GM18498 (cell line): ENCODE data around the gene MGME1.

Source experiments
- ATAC-seq: cut with Tn5 transposase; IDR thresholded peaks from one replicate; pipeline ENCODE4 v1.9.1; 2021; ENCODE audit warnings: mild to moderate bottlenecking, moderate library complexity; ENCODE audit not compliant: unreplicated experiment

Gene MGME1

GRCh38 chr20:17992224-17992637 lies 23.4 kb downstream of the MGME1 start:
- ATAC-seq, result no peak

DNA sequence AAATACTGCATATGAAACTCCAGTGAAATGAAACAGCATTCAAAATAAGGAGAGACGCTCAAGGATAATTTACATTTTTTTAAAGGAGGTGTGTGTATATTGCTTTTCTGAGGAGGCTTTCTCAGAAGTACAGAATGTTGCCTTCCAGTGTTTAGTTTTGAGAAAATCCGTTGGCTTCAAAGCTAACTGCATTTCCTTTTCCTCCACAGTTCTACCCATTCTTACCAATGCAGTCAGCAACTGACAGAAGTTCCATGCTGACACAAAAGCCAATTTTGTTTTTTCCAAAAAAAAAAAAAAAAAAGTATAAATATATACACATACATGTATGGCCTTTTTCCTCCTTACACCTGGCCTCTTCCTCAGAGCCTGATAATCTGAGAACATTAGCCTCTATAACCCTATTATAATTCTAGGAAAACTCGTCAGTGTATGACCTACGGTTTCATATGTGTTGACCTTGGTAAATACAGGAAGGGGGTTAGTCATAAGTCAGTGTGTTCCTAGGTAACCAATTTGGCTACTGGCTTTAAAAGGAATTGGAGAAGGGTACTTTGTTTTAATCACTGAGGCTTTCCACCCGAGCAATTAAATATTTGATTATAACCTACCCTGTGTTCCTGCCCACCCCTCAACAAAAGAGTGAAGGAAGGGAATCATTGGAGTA lies 24.2 kb downstream of the MGME1 start:
- no peak for ATAC-seq

- ATAC-seq, result no peak
Observed at GRCh38 chr20:17993546-17993945, 24.7 kb downstream of the MGME1 start.

- no peak for ATAC-seq
Observed at GRCh38 chr20:17995967-17996819, 27.4 kb downstream of the MGME1 start.

- ATAC-seq, result no peak
Observed at GRCh38 chr20:17998446-17998845, 29.6 kb downstream of the MGME1 start.

DNA sequence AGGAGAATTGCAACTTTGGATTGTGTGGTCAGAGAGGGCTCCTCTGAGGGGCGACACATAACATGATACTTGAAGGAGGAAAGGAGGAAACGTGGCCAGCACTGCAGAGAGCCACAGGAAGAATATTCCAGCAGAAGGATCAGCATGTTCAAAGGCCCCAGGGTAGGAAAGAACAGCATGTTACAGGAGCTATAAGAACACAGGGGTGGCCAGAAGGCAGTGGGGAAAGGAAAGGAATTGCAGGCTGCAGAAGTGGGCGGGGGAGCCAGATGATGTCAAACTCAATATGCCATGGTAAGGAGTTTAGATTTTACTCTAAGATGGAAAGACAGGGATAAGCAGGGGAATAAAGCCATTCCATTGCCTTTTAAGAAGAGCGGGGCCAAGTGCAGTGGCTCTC lies 30.7 kb downstream of the MGME1 start:
- no peak for ATAC-seq

DNA sequence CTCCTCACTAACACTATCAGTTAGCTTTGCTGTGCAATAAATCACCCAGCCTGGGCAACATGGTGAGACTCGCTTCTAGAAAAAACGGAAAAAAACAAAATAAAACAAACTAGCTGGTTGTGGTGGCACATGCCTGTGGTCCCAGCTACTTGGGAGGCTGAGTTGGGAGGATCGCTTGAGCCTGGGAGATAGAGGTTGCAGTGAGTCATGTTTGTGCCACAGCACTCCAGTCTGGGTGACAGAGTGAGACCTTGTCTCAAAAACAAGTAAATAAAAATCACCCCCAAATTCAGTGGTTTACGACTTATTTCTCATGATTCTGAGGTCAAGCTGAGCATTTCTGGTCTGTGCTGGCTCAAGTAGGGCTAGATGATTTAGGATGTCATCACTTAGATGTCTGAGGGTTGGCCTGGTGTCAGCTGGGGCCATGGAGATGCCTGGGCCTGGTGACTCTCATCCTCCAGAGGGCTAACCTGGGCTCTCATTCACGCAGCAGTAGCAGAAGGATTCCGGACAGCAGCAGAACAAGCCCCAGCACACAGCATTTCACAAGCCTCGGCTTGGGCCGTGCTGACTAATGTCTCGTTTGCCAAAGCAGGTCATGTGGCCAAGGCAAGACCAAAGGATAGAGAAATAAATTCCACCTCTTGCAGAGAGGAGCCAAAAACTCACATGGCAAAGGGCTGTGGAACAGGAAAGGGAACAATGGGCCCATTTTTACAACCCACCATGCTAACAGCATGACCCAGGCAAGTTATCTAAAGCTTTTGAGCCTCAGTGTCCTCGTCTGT lies 32.5 kb downstream of the MGME1 start:
- no peak for ATAC-seq

GRCh38 chr20:18003897-18004296 lies 35.1 kb downstream of the MGME1 start:
- ATAC-seq, result peak; percentile 40

DNA sequence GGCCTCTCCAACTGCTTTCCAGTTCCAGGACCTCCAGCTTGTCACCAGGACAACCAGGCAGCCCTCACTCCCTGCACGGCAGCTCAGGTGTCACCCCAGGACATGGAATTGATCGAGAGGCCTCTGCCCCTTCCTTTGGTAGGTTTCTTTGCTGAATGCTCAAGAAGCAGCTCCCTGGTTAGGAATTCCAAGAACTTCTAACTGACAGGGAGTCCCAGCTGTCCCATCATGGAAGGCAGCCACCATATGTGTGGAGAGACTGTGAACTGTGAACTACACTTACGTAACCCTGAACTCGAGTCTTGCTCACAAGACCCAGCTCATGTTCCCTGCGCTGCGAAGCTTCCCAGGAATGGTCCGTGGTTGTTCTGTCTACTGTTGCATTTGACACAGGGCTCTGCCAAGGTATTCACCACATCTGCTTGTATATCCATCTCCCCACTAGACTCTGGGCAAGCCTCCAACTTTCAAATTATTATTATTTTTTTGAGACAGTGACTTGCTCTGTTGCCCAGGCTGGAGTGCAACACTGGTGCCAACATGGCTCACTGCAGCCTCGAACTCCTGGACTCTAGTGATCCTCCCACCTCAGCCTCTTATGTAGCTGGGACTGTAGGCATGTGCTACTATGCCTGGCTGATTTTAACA lies 35.7 kb downstream of the MGME1 start:
- ATAC-seq, result no peak

DNA sequence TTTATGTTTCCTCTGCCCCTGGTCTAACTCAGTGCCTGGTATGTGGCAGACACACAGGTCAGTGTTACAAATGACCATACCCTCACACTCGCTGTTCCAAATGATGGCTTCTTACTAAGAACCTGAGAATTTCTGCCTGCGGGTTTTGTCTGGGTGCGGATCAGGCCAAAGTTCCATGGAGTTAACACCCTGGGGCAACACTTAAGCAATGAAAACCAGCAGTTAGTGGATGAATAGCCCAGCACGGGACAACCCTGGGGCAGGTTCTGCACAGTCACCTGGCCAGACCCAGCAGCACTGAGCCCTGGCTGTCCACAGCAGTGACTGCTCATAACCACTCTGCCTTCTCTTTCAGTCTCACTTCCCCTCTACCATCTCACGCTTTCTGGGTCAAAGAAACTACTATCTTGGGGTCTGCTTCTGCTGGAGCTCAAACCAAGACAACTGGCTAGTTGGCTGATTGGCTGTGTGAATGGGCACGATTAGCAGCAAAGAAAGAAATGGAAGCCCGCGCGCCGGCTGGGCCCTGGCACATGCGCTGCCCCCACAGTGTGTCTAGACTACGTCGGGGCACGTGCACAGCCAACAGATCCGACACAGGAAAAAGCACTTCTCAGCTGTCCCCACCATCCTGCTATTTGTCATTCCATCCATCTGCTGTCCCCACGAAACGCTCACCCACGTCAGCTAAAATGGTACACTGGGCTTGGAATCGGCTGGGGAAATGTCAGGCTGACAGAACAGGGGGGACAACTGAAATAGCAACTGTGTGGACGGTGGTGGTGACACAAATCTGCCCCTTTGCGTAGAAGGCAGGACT lies 36.6 kb downstream of the MGME1 start:
- ATAC-seq, result peak; percentile 96

DNA sequence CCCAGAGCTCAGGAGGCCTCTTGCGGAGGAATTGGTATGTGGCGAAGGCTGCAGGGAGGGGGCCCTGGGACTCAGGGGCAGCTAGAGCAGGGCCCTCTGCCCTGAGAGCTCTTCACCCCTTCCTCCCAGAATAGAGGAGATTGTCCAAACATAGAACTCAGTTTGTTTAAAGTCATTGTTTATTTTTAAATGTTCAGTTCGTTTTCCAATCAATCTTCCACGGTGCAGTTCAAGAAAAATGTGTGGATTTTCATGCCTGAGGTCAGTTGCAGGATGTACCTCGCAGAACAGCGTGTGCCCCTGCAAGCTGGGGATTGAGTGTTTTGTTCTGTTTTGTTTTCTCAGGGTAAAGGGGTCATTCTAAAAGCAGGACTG lies 37.2 kb downstream of the MGME1 start:
- ATAC-seq, result no peak

GRCh38 chr20:18006684-18007083 lies 37.9 kb downstream of the MGME1 start:
- ATAC-seq, result no peak

DNA sequence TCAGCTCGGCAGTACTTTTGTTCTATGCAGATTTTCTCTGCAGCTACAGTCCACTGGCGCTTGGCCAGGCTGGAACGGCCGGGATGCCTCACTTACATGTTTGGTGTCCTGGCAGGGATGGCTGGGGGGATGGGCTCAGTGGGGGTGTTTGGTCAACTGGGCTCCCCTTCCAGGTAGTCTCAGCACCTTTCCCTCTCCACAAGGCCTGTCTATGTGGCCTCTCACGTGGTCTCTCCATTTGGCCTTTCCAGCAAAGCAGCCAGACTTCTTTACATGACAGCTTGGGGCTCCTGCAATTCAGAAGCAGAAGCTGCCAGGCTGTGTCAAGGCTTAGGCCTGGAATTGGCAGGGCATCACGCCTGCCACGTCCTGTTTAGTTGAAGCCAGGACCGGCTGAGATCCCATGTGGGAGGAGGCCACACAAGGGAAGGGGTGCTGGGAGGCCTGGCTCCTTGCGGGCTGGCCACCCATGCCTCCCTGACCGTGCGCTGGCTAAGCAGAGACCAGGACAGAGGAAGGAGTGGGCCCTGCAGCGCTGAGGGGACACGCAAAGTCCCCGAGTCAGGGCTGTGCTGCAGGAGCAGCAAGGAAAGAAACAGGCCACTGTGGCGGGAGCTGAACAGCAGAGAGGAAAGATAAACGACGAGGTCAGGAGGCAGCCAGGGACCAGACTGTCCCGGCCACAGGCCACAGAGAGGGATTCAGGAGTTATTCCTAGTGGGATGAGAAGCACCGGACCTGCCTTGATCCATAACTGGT lies 38.9 kb downstream of the MGME1 start:
- ATAC-seq, result no peak

- ATAC-seq, result no peak
Observed at GRCh38 chr20:18009116-18009515, 40.3 kb downstream of the MGME1 start.

DNA sequence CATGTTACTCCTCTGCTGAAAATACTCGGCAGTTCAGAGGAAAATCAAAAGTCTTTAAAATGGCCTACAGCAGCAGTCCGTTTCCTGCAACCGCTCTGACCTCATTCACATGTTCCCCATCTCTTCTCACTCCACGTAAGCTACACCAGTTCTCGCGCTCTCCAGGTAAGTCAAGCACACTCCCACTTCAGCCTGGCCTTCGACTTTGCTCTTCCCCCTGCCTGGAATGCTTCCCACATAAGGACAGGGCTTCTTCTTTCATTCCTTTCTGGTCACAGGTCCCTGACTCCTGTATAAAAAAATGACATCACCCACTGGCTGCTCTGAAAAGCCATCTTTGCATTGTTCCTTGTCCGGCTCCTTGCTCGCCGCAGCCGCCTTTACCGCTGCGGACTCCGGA lies 42.7 kb downstream of the MGME1 start:
- ATAC-seq, result no peak

- no peak for ATAC-seq
Observed at GRCh38 chr20:18011951-18012645, 43.3 kb downstream of the MGME1 start.

GRCh38 chr20:18012901-18013300 lies 44.1 kb downstream of the MGME1 start:
- no peak for ATAC-seq

DNA sequence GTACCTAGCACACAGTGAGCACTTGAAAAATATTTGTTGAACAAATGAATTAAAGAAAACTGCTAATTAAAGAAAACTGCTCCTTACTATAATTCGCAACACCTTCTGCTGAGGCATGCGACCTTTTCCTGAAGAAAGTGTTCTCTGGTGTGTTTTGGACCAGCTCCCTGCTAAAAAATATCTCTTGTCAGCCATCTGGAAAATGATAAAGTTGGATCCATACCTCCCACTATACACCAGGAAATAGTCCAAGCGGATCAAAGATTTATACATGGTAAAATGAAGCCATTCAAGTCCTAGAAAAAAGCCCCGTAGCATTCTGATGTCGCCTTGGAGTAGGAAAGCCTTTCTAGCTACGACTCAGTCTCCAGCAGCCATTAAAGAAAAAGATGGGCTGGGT lies 45.6 kb downstream of the MGME1 start:
- ATAC-seq, result no peak

- no peak for ATAC-seq
Observed at GRCh38 chr20:18016772-18017171, 48.0 kb downstream of the MGME1 start.
